GM12878 (cell line): ENCODE data around the gene TMEM132D. TPM values are rescaled to one million over a fixed set of nuclear protein-coding genes. Genes with fewer than 3 reads are reported as not detected.

ENCODE experiments used
- ATAC-seq: fragments of 200-7000 bp; cut with Tn5 transposase; 3 replicates; pipeline ENCODE4 v1.9.1; 2020; ENCODE audit warnings: mild to moderate bottlenecking, moderate library complexity
- BruUV-seq: library from RNA; stranded (reverse); fragments of 400-500 nt; replicated peaks from 2 replicates; lab custom pipeline; 2021; lab: Mats Ljungman, UMichigan
- CTCF ChIA-PET: fragments of 300-600 bp; sonication (Branson Sonifier 250); formaldehyde crosslinking; extraction: SDS; loops from one replicate; lab custom pipeline; 2021; ENCODE audit warnings: inconsistent platforms; lab: Yijun Ruan, JAX
- POLR2A ChIA-PET: fragments of 350-600 bp; formaldehyde crosslinking; extraction: SDS; loops from one replicate; lab custom pipeline; 2021; ENCODE audit warnings: inconsistent platforms; lab: Charles Lee
- RAD21 ChIA-PET: fragments of 300-600 bp; sonication (Branson Sonifier 250); formaldehyde crosslinking; loops from one replicate; lab custom pipeline; 2023; ENCODE audit warnings: antibody characterized with exemption; ENCODE audit not compliant: unreplicated experiment; lab: Charles Lee
- SMC1A ChIA-PET: fragments of 300-600 bp; sonication (Branson Sonifier 250); formaldehyde crosslinking; loops from one replicate; lab custom pipeline; 2023; ENCODE audit not compliant: unreplicated experiment, uncharacterized antibody; lab: Charles Lee
- DNase-seq: peaks from one replicate; pipeline ENCODE4 v3.0.0-alpha.2; 2011; ENCODE audit warnings: low read depth, low spot score
- FAIRE-seq: peaks from 3 replicates; lab custom pipeline; 2011; peaks lifted over from hg19 to GRCh38; lab: Jason Lieb, UNC
- H2AFZ ChIP-seq: 2 replicates; pipeline ENCODE4 v1.6.0; 2011; ENCODE audit warnings: low read depth, low read length, control low read depth; ENCODE audit not compliant: control insufficient read depth
- H3K27ac ChIP-seq: 2 replicates; pipeline ENCODE4 v1.5.1; 2011; ENCODE audit warnings: control low read depth; ENCODE audit not compliant: control insufficient read depth, insufficient read depth
- H3K27me3 ChIP-seq, 2 experiments: replicated peaks in 1 of 2; 2 replicates each; pipeline versions ENCODE4 v1.6.0 to v1.6.1; 2011; ENCODE audit warnings: low read length in 1 of 2; ENCODE audit not compliant: control insufficient read depth in 2 of 2, insufficient read depth in 2 of 2
- H3K36me3 ChIP-seq, 2 experiments: 2 replicates each; pipeline ENCODE4 v1.5.1; 2011; ENCODE audit warnings: low read length in 1 of 2; ENCODE audit not compliant: control insufficient read depth in 2 of 2, insufficient read depth in 2 of 2
- H3K4me1 ChIP-seq: 2 replicates; pipeline ENCODE4 v1.6.1; 2011; ENCODE audit warnings: mild to moderate bottlenecking, low read length, moderate library complexity, mixed read lengths; ENCODE audit not compliant: control insufficient read depth, insufficient read depth
- H3K4me2 ChIP-seq: 2 replicates; pipeline ENCODE4 v1.6.0; 2011; ENCODE audit warnings: control low read depth; ENCODE audit not compliant: control insufficient read depth, insufficient read depth
- H3K4me3 ChIP-seq: fragments of 200-600 bp; sonication (generic); 2 replicates; pipeline ENCODE4 v1.5.1; 2016
- H3K79me2 ChIP-seq: 2 replicates; pipeline ENCODE4 v1.6.0; 2011; ENCODE audit warnings: low read length; ENCODE audit not compliant: control insufficient read depth, insufficient read depth
- H3K9ac ChIP-seq: 2 replicates; pipeline ENCODE4 v1.8.0; 2011; ENCODE audit warnings: low read length, control low read depth, mixed read lengths; ENCODE audit not compliant: control insufficient read depth, insufficient read depth
- H3K9me3 ChIP-seq: replicated peaks from 3 replicates; pipeline ENCODE4 v1.5.1; 2011; ENCODE audit warnings: mild to moderate bottlenecking, low read length; ENCODE audit not compliant: control insufficient read depth, insufficient read depth
- H4K20me1 ChIP-seq: 2 replicates; pipeline ENCODE4 v1.6.0; 2011; ENCODE audit not compliant: control insufficient read depth, insufficient read depth
- DPF2 ChIP-seq: fragments of 450-650 bp; IDR thresholded peaks from 2 replicates; pipeline ENCODE4 v1.6.1; 2017; ENCODE audit warnings: mild to moderate bottlenecking
- FOXK2 ChIP-seq: fragments of 450-650 bp; IDR thresholded peaks from 2 replicates; pipeline ENCODE4 v1.6.1; 2017; ENCODE audit warnings: mild to moderate bottlenecking, moderate library complexity
- HDAC2 ChIP-seq: fragments of 200-600 bp; sonication (generic); IDR thresholded peaks from 2 replicates; pipeline ENCODE4 v1.6.1; 2017
- JUNB ChIP-seq: IDR thresholded peaks from 2 replicates; pipeline ENCODE4 v1.6.1; 2016; ENCODE audit warnings: antibody characterized with exemption, mild to moderate bottlenecking
- MEF2A ChIP-seq: IDR thresholded peaks from 2 replicates; pipeline ENCODE4 v1.6.1; 2011; ENCODE audit warnings: low read depth, mild to moderate bottlenecking, low read length, moderate library complexity; ENCODE audit not compliant: insufficient read depth
- MLLT1 ChIP-seq: fragments of 450-650 bp; IDR thresholded peaks from 2 replicates; pipeline ENCODE4 v1.6.1; 2016; ENCODE audit warnings: mild to moderate bottlenecking
- PAX5 ChIP-seq: IDR thresholded peaks from 2 replicates; pipeline ENCODE4 v1.6.1; 2011; ENCODE audit warnings: low read depth, low read length, borderline replicate concordance
- PML ChIP-seq: IDR thresholded peaks from 2 replicates; pipeline ENCODE4 v1.6.1; 2012; ENCODE audit warnings: low read length, inconsistent platforms
- RB1 ChIP-seq: fragments of 450-650 bp; formaldehyde crosslinking; IDR thresholded peaks from 2 replicates; pipeline ENCODE4 v1.6.1; 2017; ENCODE audit warnings: mild to moderate bottlenecking, borderline replicate concordance
- RELB ChIP-seq: fragments of 450-650 bp; IDR thresholded peaks from 2 replicates; pipeline ENCODE4 v1.6.1; 2017; ENCODE audit warnings: low read depth, mild to moderate bottlenecking, moderate library complexity
- SIX5 ChIP-seq: IDR thresholded peaks from 2 replicates; pipeline ENCODE4 v1.6.1; 2011; ENCODE audit warnings: mild to moderate bottlenecking, low read depth, low read length, moderate library complexity; ENCODE audit not compliant: severe bottlenecking
- SP1 ChIP-seq: IDR thresholded peaks from one replicate; pipeline ENCODE4 v1.6.1; 2011; ENCODE audit warnings: low read depth, low read length
- TARDBP ChIP-seq: IDR thresholded peaks from 2 replicates; pipeline ENCODE4 v1.6.1; 2016; ENCODE audit warnings: borderline replicate concordance
- WGBS: methylation state at CpG from one replicate; pipeline ENCODE4 v1.1.6; 2016; ENCODE audit warnings: low lambda C conversion rate; ENCODE audit not compliant: insufficient replicate concordance, insufficient coverage; ENCODE audit errors: missing lambda C conversion rate; 5-methylcytosine and 5-hydroxymethylcytosine counted together
- in situ Hi-C: fragments of 300-500 bp; cut with MboI; formaldehyde crosslinking; loops from 9 replicates; pipeline ENCODE4 v1.14.3; 2018; ENCODE audit warnings: mixed read lengths
- intact Hi-C: fragments of 100-400 bp; cut with micrococcal nuclease; formaldehyde crosslinking; loops from one replicate; pipeline ENCODE4 v1.14.2; 2022; ENCODE audit not compliant: unreplicated experiment
- polyA plus RNA-seq, 11 experiments: library from polyadenylated mRNA; depleted of rRNA in 4 of 11; unstranded in 6 of 11; stranded (reverse) in 5 of 11; fragments of >200 nt; fragmentation: Nextera tagmentation in 4 of 11; fragmentation: Illumina TruSeq in 1 of 11; extraction: Ambion mirVana in 4 of 11; extraction: Trizol in 1 of 11; gene quantifications; 1 replicate in 1 of 11; 2 replicates in 10 of 11; pipeline versions ENCODE4 v1.2.1 to v1.2.3, GENCODE V29; 2011 to 2016; ENCODE audit warnings: inconsistent platforms in 2 of 11, missing spikeins in 2 of 11, low read depth in 1 of 11
- total RNA-seq, 4 experiments: library from RNA; depleted of rRNA in 3 of 4; stranded (reverse); fragments of >200 nt in 3 of 4; fragmentation: Illumina TruSeq in 1 of 4; extraction: Trizol in 1 of 4; gene quantifications; 2 replicates each; pipeline versions ENCODE4 v1.2.1 to v1.2.3, GENCODE V29; 2013 to 2021
- TF ChIP-seq, protein P1 (sequence below): IDR thresholded peaks from 2 replicates; pipeline ENCODE4 v1.6.1; 2011; ENCODE audit warnings: low read depth, mild to moderate bottlenecking, low read length, moderate library complexity, borderline replicate concordance; ENCODE audit errors: extremely low read depth
- TF ChIP-seq, protein P2 (sequence below): fragments of 150-350 bp; IDR thresholded peaks from 2 replicates; pipeline ENCODE4 v1.6.1; 2014; ENCODE audit warnings: mild to moderate bottlenecking, low read depth, low read length
- TF ChIP-seq, protein P3 (sequence below): IDR thresholded peaks from 2 replicates; pipeline ENCODE4 v1.6.1; 2012; ENCODE audit warnings: improper control_type of control experiment, low read depth, low read length; ENCODE audit not compliant: insufficient replicate concordance

Gene TMEM132D
- total and polyA plus RNA-seq, 10 of the 15 experiments (the other 5 are each of a cell fraction or from before 2014, with no cell fraction given), result under 0.01 to 0.12 (median 0.02) TPM; not detected in 3

- Histone ChIP-seq H3K4me2 (no peak overlapping the region), H3K27ac (no peak overlapping the region), H3K4me3 (no peak overlapping the region), H3K79me2 (no peaks in the 10 kb centered on the region), H4K20me1 (no peaks in the 10 kb centered on the region), H3K9me3 (no peaks in the 10 kb centered on the region; the same call in 2 of the 3 replicates), H3K36me3 (no peaks in the 10 kb centered on the region), H2AFZ (no peak overlapping the region), H3K27me3 (no peaks in the 10 kb centered on the region), H3K9ac (no peak overlapping the region), H3K4me1 (no peaks in the 10 kb centered on the region)
- no peak for FAIRE-seq
- ChIA-PET RAD21 (no interaction called here), SMC1A (no interaction called here), POLR2A (no interaction called here), CTCF (no interaction called here)
- WGBS, result 37% methylated on average over 3 of the region's 3 CpGs
- intact Hi-C loops, result no loop called here
- no peak for ATAC-seq
- DNase-seq, result no peak
- BruUV-seq, result no TSS peak
- in situ Hi-C loops, result no loop called here
- TF ChIP-seq PAX5, result no peak
- TF ChIP-seq MLLT1, result no peak
- no peak for TF ChIP-seq RB1
- no peak for TF ChIP-seq FOXK2
- TF ChIP-seq SIX5, result no peak
- TF ChIP-seq, protein P1, sequence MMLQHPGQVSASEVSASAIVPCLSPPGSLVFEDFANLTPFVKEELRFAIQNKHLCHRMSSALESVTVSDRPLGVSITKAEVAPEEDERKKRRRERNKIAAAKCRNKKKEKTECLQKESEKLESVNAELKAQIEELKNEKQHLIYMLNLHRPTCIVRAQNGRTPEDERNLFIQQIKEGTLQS, result no peak
- TF ChIP-seq, protein P2, sequence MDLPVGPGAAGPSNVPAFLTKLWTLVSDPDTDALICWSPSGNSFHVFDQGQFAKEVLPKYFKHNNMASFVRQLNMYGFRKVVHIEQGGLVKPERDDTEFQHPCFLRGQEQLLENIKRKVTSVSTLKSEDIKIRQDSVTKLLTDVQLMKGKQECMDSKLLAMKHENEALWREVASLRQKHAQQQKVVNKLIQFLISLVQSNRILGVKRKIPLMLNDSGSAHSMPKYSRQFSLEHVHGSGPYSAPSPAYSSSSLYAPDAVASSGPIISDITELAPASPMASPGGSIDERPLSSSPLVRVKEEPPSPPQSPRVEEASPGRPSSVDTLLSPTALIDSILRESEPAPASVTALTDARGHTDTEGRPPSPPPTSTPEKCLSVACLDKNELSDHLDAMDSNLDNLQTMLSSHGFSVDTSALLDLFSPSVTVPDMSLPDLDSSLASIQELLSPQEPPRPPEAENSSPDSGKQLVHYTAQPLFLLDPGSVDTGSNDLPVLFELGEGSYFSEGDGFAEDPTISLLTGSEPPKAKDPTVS, result no peak
- TF ChIP-seq HDAC2, result no peak
- TF ChIP-seq DPF2, result no peak
- no peak for TF ChIP-seq SP1
- TF ChIP-seq TARDBP, result no peak
- no peak for TF ChIP-seq PML
- TF ChIP-seq MEF2A, result no peak
- no peak for TF ChIP-seq JUNB
- TF ChIP-seq, protein P3, sequence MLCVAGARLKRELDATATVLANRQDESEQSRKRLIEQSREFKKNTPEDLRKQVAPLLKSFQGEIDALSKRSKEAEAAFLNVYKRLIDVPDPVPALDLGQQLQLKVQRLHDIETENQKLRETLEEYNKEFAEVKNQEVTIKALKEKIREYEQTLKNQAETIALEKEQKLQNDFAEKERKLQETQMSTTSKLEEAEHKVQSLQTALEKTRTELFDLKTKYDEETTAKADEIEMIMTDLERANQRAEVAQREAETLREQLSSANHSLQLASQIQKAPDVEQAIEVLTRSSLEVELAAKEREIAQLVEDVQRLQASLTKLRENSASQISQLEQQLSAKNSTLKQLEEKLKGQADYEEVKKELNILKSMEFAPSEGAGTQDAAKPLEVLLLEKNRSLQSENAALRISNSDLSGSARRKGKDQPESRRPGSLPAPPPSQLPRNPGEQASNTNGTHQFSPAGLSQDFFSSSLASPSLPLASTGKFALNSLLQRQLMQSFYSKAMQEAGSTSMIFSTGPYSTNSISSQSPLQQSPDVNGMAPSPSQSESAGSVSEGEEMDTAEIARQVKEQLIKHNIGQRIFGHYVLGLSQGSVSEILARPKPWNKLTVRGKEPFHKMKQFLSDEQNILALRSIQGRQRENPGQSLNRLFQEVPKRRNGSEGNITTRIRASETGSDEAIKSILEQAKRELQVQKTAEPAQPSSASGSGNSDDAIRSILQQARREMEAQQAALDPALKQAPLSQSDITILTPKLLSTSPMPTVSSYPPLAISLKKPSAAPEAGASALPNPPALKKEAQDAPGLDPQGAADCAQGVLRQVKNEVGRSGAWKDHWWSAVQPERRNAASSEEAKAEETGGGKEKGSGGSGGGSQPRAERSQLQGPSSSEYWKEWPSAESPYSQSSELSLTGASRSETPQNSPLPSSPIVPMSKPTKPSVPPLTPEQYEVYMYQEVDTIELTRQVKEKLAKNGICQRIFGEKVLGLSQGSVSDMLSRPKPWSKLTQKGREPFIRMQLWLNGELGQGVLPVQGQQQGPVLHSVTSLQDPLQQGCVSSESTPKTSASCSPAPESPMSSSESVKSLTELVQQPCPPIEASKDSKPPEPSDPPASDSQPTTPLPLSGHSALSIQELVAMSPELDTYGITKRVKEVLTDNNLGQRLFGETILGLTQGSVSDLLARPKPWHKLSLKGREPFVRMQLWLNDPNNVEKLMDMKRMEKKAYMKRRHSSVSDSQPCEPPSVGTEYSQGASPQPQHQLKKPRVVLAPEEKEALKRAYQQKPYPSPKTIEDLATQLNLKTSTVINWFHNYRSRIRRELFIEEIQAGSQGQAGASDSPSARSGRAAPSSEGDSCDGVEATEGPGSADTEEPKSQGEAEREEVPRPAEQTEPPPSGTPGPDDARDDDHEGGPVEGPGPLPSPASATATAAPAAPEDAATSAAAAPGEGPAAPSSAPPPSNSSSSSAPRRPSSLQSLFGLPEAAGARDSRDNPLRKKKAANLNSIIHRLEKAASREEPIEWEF, result no peak
- no peak for TF ChIP-seq RELB
These were observed 353.5 kb downstream of the TMEM132D start for GRCh38 chr12:129550353-129550752.
